IPS-18a (cell line): ENCODE data around the gene MYO5C.

Experiments used
- H3K27ac ChIP-seq: one replicate; pipeline ENCODE4 v1.5.1; 2013; ENCODE audit warnings: low read length
- H3K27me3 ChIP-seq: one replicate; pipeline ENCODE4 v1.6.1; 2013; ENCODE audit warnings: mild to moderate bottlenecking, low read length; ENCODE audit not compliant: control insufficient read depth, insufficient read depth
- H3K36me3 ChIP-seq: one replicate; pipeline ENCODE4 v1.6.1; 2013; ENCODE audit warnings: low read depth, low read length; ENCODE audit not compliant: control insufficient read depth
- H3K4me1 ChIP-seq: one replicate; pipeline ENCODE4 v1.6.1; 2013; ENCODE audit warnings: low read depth, low read length; ENCODE audit not compliant: control insufficient read depth
- H3K4me3 ChIP-seq: one replicate; pipeline ENCODE4 v1.5.1; 2013; ENCODE audit warnings: low read length
- H3K9ac ChIP-seq: one replicate; pipeline ENCODE4 v1.6.1; 2013; ENCODE audit warnings: mild to moderate bottlenecking, low read length, moderate library complexity
- H3K9me3 ChIP-seq: one replicate; pipeline ENCODE4 v1.6.1; 2013; ENCODE audit warnings: low read depth, low read length; ENCODE audit not compliant: control insufficient read depth

Gene MYO5C

GRCh38 chr15:52218816-52219215 lies 76.8 kb downstream of the MYO5C start:
- H3K36me3 ChIP-seq: peaks cover 67% of the 10 kb centered on the region
- H3K9me3 ChIP-seq: no peaks in the 10 kb centered on the region
- H3K4me3 ChIP-seq: no peak overlapping the region
- H3K27ac ChIP-seq: no peak overlapping the region
- no peak overlapping the region for H3K9ac ChIP-seq
- H3K27me3 ChIP-seq: no peaks in the 10 kb centered on the region
- no peaks in the 10 kb centered on the region for H3K4me1 ChIP-seq

DNA sequence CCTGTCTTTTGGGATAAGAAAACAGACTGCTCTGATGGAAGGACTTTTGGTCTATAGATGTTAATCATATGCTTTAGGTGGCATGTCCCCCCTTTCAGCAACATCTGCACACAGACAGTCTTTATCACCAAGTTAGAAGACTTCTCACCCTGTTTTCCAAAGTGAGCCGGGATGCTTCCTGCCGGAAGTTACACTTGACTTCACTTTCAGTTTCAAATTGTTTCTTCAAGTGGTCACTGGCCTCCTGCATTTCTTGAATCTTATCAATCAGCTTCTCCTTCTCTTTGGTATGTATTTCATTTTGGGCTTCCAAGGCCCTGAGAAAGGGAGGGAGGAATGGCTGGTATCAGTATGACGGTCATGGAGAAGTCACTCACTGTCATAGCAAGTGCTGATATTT lies 77.2 kb downstream of the MYO5C start:
- Histone ChIP-seq H3K36me3 (peaks cover 68% of the 10 kb centered on the region), H3K9me3 (no peaks in the 10 kb centered on the region), H3K4me1 (no peaks in the 10 kb centered on the region), H3K27me3 (no peaks in the 10 kb centered on the region), H3K4me3 (no peak overlapping the region), H3K27ac (no peak overlapping the region), H3K9ac (no peak overlapping the region)

- H3K4me3 ChIP-seq: no peak overlapping the region
- no peaks in the 10 kb centered on the region for H3K4me1 ChIP-seq
- H3K9me3 ChIP-seq: no peaks in the 10 kb centered on the region
- H3K9ac ChIP-seq: no peak overlapping the region
- H3K36me3 ChIP-seq: peaks cover 71% of the 10 kb centered on the region
- no peak overlapping the region for H3K27ac ChIP-seq
- no peaks in the 10 kb centered on the region for H3K27me3 ChIP-seq
Measured at GRCh38 chr15:52217186-52217585, 78.4 kb downstream of the MYO5C start.

DNA sequence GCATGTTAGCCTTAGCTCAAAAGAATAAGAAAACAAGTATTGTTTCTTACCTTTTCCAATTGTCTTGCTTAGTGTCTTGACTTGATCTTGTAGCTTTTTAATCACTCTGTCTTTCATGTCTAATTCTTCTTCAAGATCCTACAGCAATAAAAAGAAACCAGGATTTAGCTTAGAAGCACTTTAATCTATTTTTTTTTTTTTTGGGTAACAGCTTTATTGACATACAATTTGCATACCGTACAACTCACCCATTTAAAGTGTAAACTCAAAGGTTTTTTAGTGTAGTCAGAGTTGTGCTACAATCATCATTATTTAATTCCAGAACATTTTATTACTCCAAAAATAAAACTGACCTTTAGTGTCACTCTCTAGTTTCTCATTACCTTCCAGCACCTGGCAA lies 81.1 kb downstream of the MYO5C start:
- H3K27ac ChIP-seq: no peak overlapping the region
- H3K9ac ChIP-seq: no peak overlapping the region
- H3K4me3 ChIP-seq: no peak overlapping the region
- H3K27me3 ChIP-seq: no peaks in the 10 kb centered on the region
- H3K4me1 ChIP-seq: no peaks in the 10 kb centered on the region
- H3K36me3 ChIP-seq: peaks cover 72% of the 10 kb centered on the region
- no peaks in the 10 kb centered on the region for H3K9me3 ChIP-seq

DNA sequence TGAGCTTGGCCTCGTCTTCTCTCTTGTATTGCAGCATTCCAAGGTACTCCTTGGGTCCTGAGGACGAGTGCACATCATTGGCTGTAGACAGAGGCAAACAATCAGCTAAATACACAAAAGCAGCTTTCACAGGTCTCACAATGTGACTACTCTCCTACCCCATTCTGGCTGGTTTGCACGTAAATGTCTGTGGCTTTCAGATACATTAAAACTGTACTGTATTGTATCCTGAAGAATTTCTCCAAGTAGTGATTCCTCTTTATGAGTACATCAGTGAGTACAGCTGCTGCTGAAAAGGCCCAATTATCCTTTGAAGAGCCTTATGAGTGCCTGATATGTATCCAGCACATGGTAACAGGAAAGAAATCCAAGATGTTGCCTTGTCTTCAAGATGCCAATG lies 82.4 kb downstream of the MYO5C start:
- H3K4me3 ChIP-seq: no peak overlapping the region
- no peak overlapping the region for H3K9ac ChIP-seq
- no peaks in the 10 kb centered on the region for H3K4me1 ChIP-seq
- no peaks in the 10 kb centered on the region for H3K27me3 ChIP-seq
- H3K27ac ChIP-seq: no peak overlapping the region
- H3K36me3 ChIP-seq: peaks cover 59% of the 10 kb centered on the region
- H3K9me3 ChIP-seq: no peaks in the 10 kb centered on the region

GRCh38 chr15:52208306-52208946 lies 87.2 kb downstream of the MYO5C start:
- Histone ChIP-seq H3K36me3 (peaks cover 54% of the 10 kb centered on the region), H3K4me3 (no peak overlapping the region)

GRCh38 chr15:52207191-52207590 lies 88.4 kb downstream of the MYO5C start:
- Histone ChIP-seq H3K4me1 (no peaks in the 10 kb centered on the region), H3K27ac (no peak overlapping the region), H3K4me3 (no peak overlapping the region), H3K36me3 (peaks cover 42% of the 10 kb centered on the region), H3K27me3 (no peaks in the 10 kb centered on the region), H3K9me3 (no peaks in the 10 kb centered on the region), H3K9ac (no peak overlapping the region)

More at GRCh38 chr15:52208306-52208946, 87.2 kb downstream of the MYO5C start:
- Histone ChIP-seq H3K27ac (no peak overlapping the region), H3K4me1 (no peaks in the 10 kb centered on the region), H3K9me3 (no peaks in the 10 kb centered on the region), H3K27me3 (no peaks in the 10 kb centered on the region), H3K9ac (no peak overlapping the region)

DNA sequence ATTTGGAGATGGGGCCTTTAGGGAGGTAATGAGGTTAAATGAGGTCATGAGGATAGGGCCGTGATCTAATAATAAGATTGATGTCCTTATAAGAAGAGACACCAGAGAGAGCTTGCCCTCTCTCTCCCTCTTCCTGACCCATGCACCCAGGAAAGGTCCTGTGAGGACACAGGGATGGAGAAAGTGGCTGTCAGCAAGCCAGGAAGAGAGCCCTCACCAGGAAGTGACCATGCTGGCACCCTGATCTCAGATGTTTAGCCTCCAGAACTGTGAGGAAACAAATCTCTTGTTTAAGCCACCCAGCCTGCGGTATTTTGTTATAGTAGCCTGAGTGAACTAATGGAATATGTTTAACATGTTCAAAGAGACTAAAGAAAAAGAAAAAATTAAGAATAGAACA lies 89.2 kb downstream of the MYO5C start:
- H3K27ac ChIP-seq: no peak overlapping the region
- H3K4me3 ChIP-seq: no peak overlapping the region
- H3K9ac ChIP-seq: no peak overlapping the region
- H3K4me1 ChIP-seq: no peaks in the 10 kb centered on the region
- H3K36me3 ChIP-seq: peaks cover 36% of the 10 kb centered on the region
- H3K9me3 ChIP-seq: no peaks in the 10 kb centered on the region
- H3K27me3 ChIP-seq: no peaks in the 10 kb centered on the region

DNA sequence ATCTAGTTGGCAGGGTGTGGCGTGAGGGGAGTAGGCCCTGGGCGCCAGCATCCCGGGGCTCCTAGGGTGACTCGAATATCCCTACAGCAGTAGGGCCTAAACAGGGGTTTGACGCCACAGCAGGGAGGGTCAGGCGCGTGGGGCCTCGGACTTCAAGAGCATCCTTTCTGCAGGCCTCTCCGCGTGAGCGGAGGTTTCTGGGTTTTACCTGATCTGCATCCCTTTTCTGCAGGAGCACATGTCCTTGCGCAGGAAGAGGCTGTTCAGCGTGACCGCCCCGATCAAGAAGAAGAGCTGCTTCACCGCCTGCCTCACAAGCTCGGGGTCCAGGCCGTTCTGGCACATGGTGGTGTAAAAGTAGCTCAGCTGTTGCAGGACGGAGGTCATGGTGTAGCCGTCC lies 90.9 kb downstream of the MYO5C start:
- Histone ChIP-seq H3K27ac (no peak overlapping the region), H3K36me3 (peaks cover 26% of the 10 kb centered on the region), H3K4me3 (no peak overlapping the region), H3K9ac (no peak overlapping the region), H3K27me3 (no peaks in the 10 kb centered on the region), H3K9me3 (no peaks in the 10 kb centered on the region), H3K4me1 (no peaks in the 10 kb centered on the region)

- Histone ChIP-seq H3K27ac (no peak overlapping the region), H3K4me3 (no peak overlapping the region), H3K9ac (no peak overlapping the region), H3K27me3 (no peaks in the 10 kb centered on the region), H3K36me3 (peaks cover 23% of the 10 kb centered on the region), H3K9me3 (no peaks in the 10 kb centered on the region), H3K4me1 (no peaks in the 10 kb centered on the region)
Measured at GRCh38 chr15:52200831-52201365, 94.7 kb downstream of the MYO5C start.

DNA sequence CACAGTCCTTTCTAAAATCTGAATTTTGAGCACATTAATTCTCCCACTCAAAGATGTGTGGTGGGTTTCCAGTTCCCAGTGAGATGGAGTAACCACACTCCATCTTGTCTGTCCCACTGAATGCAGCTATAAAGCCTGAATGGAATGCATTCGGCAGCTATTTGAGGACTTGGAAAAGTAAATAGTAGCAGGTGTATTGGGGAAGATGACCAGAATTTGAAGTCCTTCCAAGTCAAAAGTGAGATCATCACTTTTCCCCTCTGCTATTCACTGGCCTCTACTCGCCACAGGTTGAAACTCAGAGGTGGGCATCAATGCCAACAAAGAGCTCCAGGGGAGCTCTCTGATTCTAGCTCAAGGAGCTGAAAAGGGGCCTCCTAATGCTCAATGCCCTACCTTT lies 96.3 kb downstream of the MYO5C start:
- Histone ChIP-seq H3K36me3 (peaks cover 10% of the 10 kb centered on the region), H3K27me3 (no peaks in the 10 kb centered on the region), H3K9me3 (no peaks in the 10 kb centered on the region), H3K4me3 (no peak overlapping the region), H3K9ac (no peak overlapping the region), H3K4me1 (no peaks in the 10 kb centered on the region), H3K27ac (no peak overlapping the region)

DNA sequence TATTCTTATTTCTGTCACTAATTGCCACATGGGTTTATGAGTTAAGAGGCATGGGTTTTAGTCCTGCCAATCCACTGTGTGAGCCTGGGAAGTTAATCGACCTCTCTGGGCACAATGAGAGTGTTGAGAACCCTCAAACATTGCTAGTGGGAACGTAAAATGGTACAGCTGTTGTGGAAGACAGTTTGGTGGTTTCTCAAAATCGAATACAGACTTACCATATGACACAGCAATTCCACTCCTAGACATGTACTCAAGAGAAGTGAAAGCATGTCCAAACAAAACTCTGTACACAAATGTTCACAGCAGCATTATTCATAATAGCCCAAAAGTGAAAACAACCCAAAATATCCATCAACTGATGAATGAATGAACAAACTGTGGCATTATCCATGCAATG lies 98.7 kb downstream of the MYO5C start:
- no peaks in the 10 kb centered on the region for H3K4me1 ChIP-seq
- H3K27ac ChIP-seq: no peak overlapping the region
- H3K4me3 ChIP-seq: no peak overlapping the region
- H3K9me3 ChIP-seq: no peaks in the 10 kb centered on the region
- no peak overlapping the region for H3K9ac ChIP-seq
- H3K36me3 ChIP-seq: peaks cover 5% of the 10 kb centered on the region
- H3K27me3 ChIP-seq: no peaks in the 10 kb centered on the region
